Thoracic aorta (tissue), 2 donors: ENCODE results near the gene ULBP3. TPM values are rescaled to one million over a fixed set of nuclear protein-coding genes. Genes with fewer than 3 reads are reported as not detected.
"Not testable (repeated sequence)": the region's sequence is repeated elsewhere in the genome, so short reads cannot be mapped to it uniquely, and the experiment has no call there.

Source experiments
- ATAC-seq: fragments of 150-250 bp; one replicate; pipeline ENCODE4 v1.8.0; 2017; ENCODE audit warnings: low read depth; ENCODE audit not compliant: insufficient number of reproducible peaks, low FRiP score
- DNase-seq: peaks from one replicate; pipeline ENCODE4 v3.0.0-alpha.2; 2020; ENCODE audit warnings: low spot score
- H3K27ac ChIP-seq, 2 donors: fragments of 200-600 bp; sonication (generic); 1 replicate in 1 of 2; 2 replicates in 1 of 2; pipeline ENCODE4 v1.5.1; 2016; ENCODE audit warnings: mild to moderate bottlenecking in 2 of 2, moderate library complexity in 2 of 2
- H3K27me3 ChIP-seq: fragments of 200-600 bp; sonication (generic); replicated peaks from 2 replicates; pipeline ENCODE4 v1.6.0; 2016; ENCODE audit warnings: mild to moderate bottlenecking; ENCODE audit not compliant: insufficient read depth
- H3K36me3 ChIP-seq: fragments of 200-600 bp; sonication (generic); one replicate; pipeline ENCODE4 v1.5.1; 2016
- H3K4me1 ChIP-seq, 2 donors: fragments of 200-600 bp; sonication (generic); 1 replicate in 1 of 2; 2 replicates in 1 of 2; pipeline versions ENCODE4 v1.5.1 to v1.6.0; 2016; ENCODE audit warnings: low read depth in 2 of 2, mild to moderate bottlenecking in 1 of 2; ENCODE audit not compliant: control insufficient read depth in 1 of 2
- H3K4me3 ChIP-seq: fragments of 200-600 bp; sonication (generic); 2 replicates; pipeline ENCODE4 v1.5.1; 2016; ENCODE audit warnings: mild to moderate bottlenecking
- H3K9me3 ChIP-seq: fragments of 200-600 bp; sonication (generic); 2 replicates; pipeline ENCODE4 v1.5.1; 2016
- CTCF ChIP-seq: fragments of 200-600 bp; sonication (generic); IDR thresholded peaks from one replicate; pipeline ENCODE4 v1.5.1; 2019; ENCODE audit warnings: antibody characterized with exemption
- total RNA-seq, 2 donors: library from RNA; depleted of rRNA; stranded (reverse); fragments of >200 nt; gene quantifications; one replicate each; pipeline versions ENCODE4 v1.1.0 to v1.2.3, GENCODE V29; 2016

ULBP3 gene
- total RNA-seq, 2 donors from 2014 or later, result 0.78 to 3.0 TPM

- Histone ChIP-seq H3K9me3 (no peaks in the 10 kb centered on the region), H3K36me3 (no peaks in the 10 kb centered on the region), H3K27me3 (no peaks in the 10 kb centered on the region), H3K4me1 (no peaks in the 10 kb centered on the region), H3K4me3 (no peak overlapping the region), H3K27ac (no peak overlapping the region)
- ATAC-seq (no peak), DNase-seq (no peak)
- no peak for TF ChIP-seq CTCF
These were observed 10.7 kb upstream of the ULBP3 start for GRCh38 chr6:150079604-150080003.

GRCh38 chr6:150078788-150079187 lies 9.9 kb upstream of the ULBP3 start:
- Histone ChIP-seq H3K4me3 (no peak overlapping the region), H3K27me3 (no peaks in the 10 kb centered on the region), H3K4me1 (no peaks in the 10 kb centered on the region), H3K27ac (no peak overlapping the region), H3K36me3 (no peaks in the 10 kb centered on the region), H3K9me3 (no peaks in the 10 kb centered on the region)
- ATAC-seq (no peak), DNase-seq (no peak)
- no peak for TF ChIP-seq CTCF

- DNase-seq (no peak), ATAC-seq (no peak)
- Histone ChIP-seq H3K9me3 (no peaks in the 10 kb centered on the region), H3K4me1 (no peaks in the 10 kb centered on the region), H3K27ac (no peak overlapping the region), H3K36me3 (no peaks in the 10 kb centered on the region), H3K4me3 (no peak overlapping the region), H3K27me3 (no peaks in the 10 kb centered on the region)
- TF ChIP-seq CTCF, result no peak
These were observed 7.4 kb upstream of the ULBP3 start for GRCh38 chr6:150076196-150076893.

- Histone ChIP-seq H3K36me3 (no peaks in the 10 kb centered on the region), H3K4me1 (no peaks in the 10 kb centered on the region), H3K27ac (no peak overlapping the region), H3K27me3 (no peaks in the 10 kb centered on the region), H3K9me3 (no peaks in the 10 kb centered on the region), H3K4me3 (no peak overlapping the region)
- ATAC-seq (no peak), DNase-seq (no peak)
- no peak for TF ChIP-seq CTCF
These were observed 6.1 kb upstream of the ULBP3 start for GRCh38 chr6:150075034-150075421.

GRCh38 chr6:150074396-150075033 lies 5.6 kb upstream of the ULBP3 start:
- not testable (repeated sequence) for ATAC-seq, H3K27me3 ChIP-seq, H3K4me3 ChIP-seq, H3K4me1 ChIP-seq, H3K9me3 ChIP-seq, DNase-seq, H3K27ac ChIP-seq, H3K36me3 ChIP-seq
